HG03571 (cell line): ENCODE measurements around the gene LBX2.
A peak's percentile ranks its signal among the peaks of the same experiment; 100 is the strongest.

Experiments used
- ATAC-seq: cut with Tn5 transposase; IDR thresholded peaks from one replicate; pipeline ENCODE4 v1.9.1; 2021; ENCODE audit not compliant: unreplicated experiment

LBX2 gene

GRCh38 chr2:74458132-74458937 lies 41.1 kb downstream of the LBX2 start, which contains the start of gene WBP1:
Gene WBP1 (plus strand): TSS chr2:74458438. CDS start chr2:74458603, 165 bp downstream.
- peak; percentile 77 for ATAC-seq

- ATAC-seq, result peak; percentile 25
Measured at GRCh38 chr2:74457549-74458131, 41.8 kb downstream of the LBX2 start.

DNA sequence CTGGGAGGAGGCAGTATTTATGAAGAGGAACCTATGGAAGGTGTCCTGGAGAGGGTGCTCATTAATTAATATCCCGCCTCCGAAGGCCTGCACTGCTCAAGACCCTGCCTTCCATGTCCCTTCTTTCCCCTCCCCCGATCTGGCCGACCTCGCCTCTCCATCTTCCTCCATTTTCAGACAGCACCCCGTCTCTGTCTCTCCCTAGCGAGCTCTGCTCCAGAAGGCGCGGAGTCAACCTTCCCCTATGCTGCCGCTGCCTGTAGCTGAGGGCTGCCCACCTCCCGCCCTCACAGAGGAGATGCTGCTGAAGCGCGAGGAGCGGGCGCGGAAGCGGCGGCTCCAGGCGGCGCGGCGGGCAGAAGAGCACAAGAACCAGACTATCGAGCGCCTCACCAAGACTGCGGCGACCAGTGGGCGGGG lies 42.3 kb downstream of the LBX2 start:
- no peak for ATAC-seq

DNA sequence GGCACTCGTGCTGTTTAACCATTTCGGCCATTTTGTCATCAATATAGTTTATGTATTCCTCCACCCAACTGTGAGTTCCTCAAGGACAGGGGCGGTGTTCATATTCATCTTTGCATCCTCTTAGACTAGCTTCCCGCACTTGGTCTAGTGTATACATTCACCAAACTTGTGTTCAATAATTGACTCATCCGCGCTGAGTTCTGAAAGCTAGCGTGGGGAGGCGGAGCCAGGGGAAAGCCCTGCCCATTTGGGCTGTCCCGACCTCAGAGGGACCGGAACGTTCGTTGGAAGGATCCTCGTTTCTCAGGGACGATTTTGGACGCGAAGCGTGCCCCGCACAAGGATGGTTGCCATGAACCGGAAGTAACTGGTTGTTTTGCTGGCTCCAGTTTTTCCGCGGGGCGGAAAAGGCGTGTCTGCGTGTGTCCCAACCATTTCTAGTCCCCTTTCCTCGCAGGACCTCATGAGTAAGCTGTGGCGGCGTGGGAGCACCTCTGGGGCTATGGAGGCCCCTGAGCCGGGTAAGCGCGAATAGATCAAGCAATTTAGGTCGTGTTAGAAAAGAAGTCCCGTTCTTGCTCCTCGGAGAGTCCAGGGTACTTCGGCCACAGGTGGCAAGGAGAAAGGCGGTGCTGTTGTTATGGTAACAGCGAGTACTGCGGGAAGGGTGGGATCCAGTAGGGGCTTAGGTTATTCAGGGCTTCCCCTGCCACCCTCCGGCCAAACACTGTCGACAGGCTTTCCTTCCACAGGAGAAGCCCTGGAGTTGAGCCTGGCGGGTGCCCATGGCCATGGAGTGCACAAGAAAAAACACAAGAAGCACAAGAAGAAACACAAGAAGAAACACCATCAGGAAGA lies 44.5 kb downstream of the LBX2 start, which contains the start of gene INO80B:
Gene INO80B, plus strand, starts transcription at position 434 of the 858 bp plus-strand sequence. Its CDS starts 30 bp downstream, at position 464.
- ATAC-seq, result peak; percentile 42

DNA sequence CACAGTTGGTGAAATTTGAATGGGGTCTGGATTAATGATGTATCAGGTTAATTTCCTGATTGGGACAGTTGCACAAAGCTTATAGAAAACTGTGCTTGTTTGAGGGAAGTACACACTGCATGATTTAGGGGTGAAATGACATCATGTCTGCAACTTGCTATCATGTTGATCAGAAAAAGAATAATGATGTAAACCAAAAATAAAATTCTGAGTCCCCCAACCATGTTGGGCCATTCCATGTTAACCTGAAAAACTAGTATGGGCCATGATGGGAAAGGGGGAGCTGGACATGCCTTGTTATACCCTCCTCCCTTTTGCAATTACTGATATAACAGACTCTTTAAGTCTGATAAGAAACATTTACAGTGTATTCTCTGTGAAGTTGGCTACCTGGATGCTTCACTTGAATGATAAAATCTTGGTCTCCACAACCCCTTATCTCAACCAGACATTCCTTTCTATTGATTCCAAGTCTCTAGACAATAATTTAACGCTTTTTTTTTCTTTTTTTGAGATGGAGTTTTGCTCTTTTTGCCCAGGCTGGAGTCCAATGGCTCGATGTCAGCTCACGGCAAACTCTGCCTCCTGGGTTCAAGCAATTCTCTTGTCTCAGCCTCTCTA lies 48.7 kb downstream of the LBX2 start:
- ATAC-seq, result no peak

DNA sequence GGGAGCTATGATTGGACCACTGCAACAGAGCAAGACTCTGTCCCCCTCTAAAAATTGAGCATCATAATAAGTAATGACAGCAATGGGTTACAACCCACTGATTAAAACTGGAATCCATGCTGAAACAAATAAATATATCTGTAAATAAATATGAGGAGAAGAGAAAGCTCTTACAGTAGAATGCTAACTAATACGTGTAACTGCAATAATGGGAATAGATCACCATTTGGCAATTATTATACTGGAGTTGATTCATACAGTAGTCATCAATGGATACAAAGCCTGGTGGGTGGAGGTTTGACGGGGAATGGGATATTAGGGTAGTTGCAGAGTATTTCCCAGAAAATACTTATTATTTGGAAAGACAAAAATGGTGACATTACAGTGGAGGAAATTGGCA lies 50.6 kb downstream of the LBX2 start:
- ATAC-seq, result no peak
